ENCODE data around the gene KXD1.
"Not testable (repeated sequence)": the region's sequence is repeated elsewhere in the genome, so short reads cannot be mapped to it uniquely, and the experiment has no call there.

Gene KXD1

GRCh38 chr19:18521692-18522123, 36.0 kb upstream of the KXD1 start, which contains the start of gene ELL:
Gene ELL (minus strand): TSS chr19:18522070. CDS start chr19:18522055, 15 bp downstream.
- WGBS: under 1% methylated on average over 52 of the region's 52 CpGs

GRCh38 chr19:18522124-18522861, 35.4 kb upstream of the KXD1 start:
- H3K27ac ChIP-seq (ENCODE audit: low read depth, low read length): 0 out of 2 replicates have a peak overlapping the region, but pooled peaks have one; percentile 52
- peak overlapping the region; percentile 54 for H3K9ac ChIP-seq (ENCODE audit: low read depth, low read length)
- H3K4me3 ChIP-seq (ENCODE audit: low read length): peak overlapping the region; percentile 100
- under 1% methylated on average over 50 of the region's 51 CpGs for WGBS
- peaks cover 5% of the 10 kb centered on the region for H3K4me1 ChIP-seq (ENCODE audit: insufficient read depth, low read length)
- no peaks in the 10 kb centered on the region for H3K27me3 ChIP-seq (ENCODE audit: insufficient read depth, low read length)
- no peaks in the 10 kb centered on the region for H3K36me3 ChIP-seq (ENCODE audit: insufficient read depth, low read length)
- no peaks in the 10 kb centered on the region for H3K9me3 ChIP-seq (ENCODE audit: insufficient read depth, low read depth, low read length)

More at GRCh38 chr19:18521692-18522123, 36.0 kb upstream of the KXD1 start, which contains the start of gene ELL:
- no peaks in the 10 kb centered on the region for H3K27me3 ChIP-seq (ENCODE audit: insufficient read depth, low read length)
- H3K36me3 ChIP-seq (ENCODE audit: insufficient read depth, low read length): no peaks in the 10 kb centered on the region
- H3K4me3 ChIP-seq (ENCODE audit: low read length): peak within 1 kb of the TSS; percentile 100
- no peaks in the 10 kb centered on the region for H3K9me3 ChIP-seq (ENCODE audit: insufficient read depth, low read depth, low read length)
- H3K9ac ChIP-seq (ENCODE audit: low read depth, low read length): peak within 1 kb of the TSS; percentile 94
- H3K4me1 ChIP-seq (ENCODE audit: insufficient read depth, low read length): peaks cover 5% of the 10 kb centered on the region
- H3K27ac ChIP-seq (ENCODE audit: low read depth, low read length): peak within 1 kb of the TSS; percentile 78; the same call in 1 of the 2 replicates

- H3K36me3 ChIP-seq (ENCODE audit: insufficient read depth, low read length); H3K27ac ChIP-seq (ENCODE audit: low read depth, low read length); H3K9me3 ChIP-seq (ENCODE audit: insufficient read depth, low read depth, low read length); H3K4me1 ChIP-seq (ENCODE audit: insufficient read depth, low read length); H3K27me3 ChIP-seq (ENCODE audit: insufficient read depth, low read length): not testable (repeated sequence)
- WGBS: 86% methylated on average over 19 of the region's 19 CpGs
- H3K9ac ChIP-seq (ENCODE audit: low read depth, low read length): peak overlapping the region; percentile 54; the same call in 1 of the 2 replicates
- peak overlapping the region; percentile 36 for H3K4me3 ChIP-seq (ENCODE audit: low read length)
Measured at GRCh38 chr19:18522862-18523440, 34.7 kb upstream of the KXD1 start.

GRCh38 chr19:18523841-18524240, 33.8 kb upstream of the KXD1 start:
- Histone ChIP-seq H3K9ac (ENCODE audit: low read depth, low read length) (no peak overlapping the region), H3K27me3 (ENCODE audit: insufficient read depth, low read length) (no peaks in the 10 kb centered on the region), H3K4me1 (ENCODE audit: insufficient read depth, low read length) (peaks cover 5% of the 10 kb centered on the region), H3K9me3 (ENCODE audit: insufficient read depth, low read depth, low read length) (no peaks in the 10 kb centered on the region), H3K27ac (ENCODE audit: low read depth, low read length) (no peak overlapping the region; the same call in 1 of the 2 replicates), H3K36me3 (ENCODE audit: insufficient read depth, low read length) (no peaks in the 10 kb centered on the region), H3K4me3 (ENCODE audit: low read length) (no peak overlapping the region)
- WGBS: 80% methylated on average over 9 of the region's 9 CpGs

- Histone ChIP-seq H3K9ac (ENCODE audit: low read depth, low read length) (no peak overlapping the region), H3K27ac (ENCODE audit: low read depth, low read length) (no peak overlapping the region), H3K36me3 (ENCODE audit: insufficient read depth, low read length) (peaks cover 3% of the 10 kb centered on the region), H3K9me3 (ENCODE audit: insufficient read depth, low read depth, low read length) (no peaks in the 10 kb centered on the region), H3K4me3 (ENCODE audit: low read length) (no peak overlapping the region), H3K27me3 (ENCODE audit: insufficient read depth, low read length) (no peaks in the 10 kb centered on the region), H3K4me1 (ENCODE audit: insufficient read depth, low read length) (no peaks in the 10 kb centered on the region)
- WGBS: 91% methylated on average over 9 of the region's 9 CpGs
Measured at GRCh38 chr19:18526316-18526715, 31.4 kb upstream of the KXD1 start.

- Histone ChIP-seq H3K27ac (ENCODE audit: low read depth, low read length) (no peak overlapping the region), H3K4me3 (ENCODE audit: low read length) (no peak overlapping the region), H3K36me3 (ENCODE audit: insufficient read depth, low read length) (peaks cover 24% of the 10 kb centered on the region), H3K27me3 (ENCODE audit: insufficient read depth, low read length) (no peaks in the 10 kb centered on the region), H3K4me1 (ENCODE audit: insufficient read depth, low read length) (no peaks in the 10 kb centered on the region), H3K9ac (ENCODE audit: low read depth, low read length) (no peak overlapping the region), H3K9me3 (ENCODE audit: insufficient read depth, low read depth, low read length) (no peaks in the 10 kb centered on the region)
- 89% methylated on average over 7 of the region's 7 CpGs for WGBS
Measured at GRCh38 chr19:18529782-18530181, 27.9 kb upstream of the KXD1 start.

GRCh38 chr19:18531485-18531884, 26.2 kb upstream of the KXD1 start:
- H3K36me3 ChIP-seq (ENCODE audit: insufficient read depth, low read length): peaks cover 40% of the 10 kb centered on the region
- WGBS: 95% methylated on average over 9 of the region's 9 CpGs
- no peaks in the 10 kb centered on the region for H3K27me3 ChIP-seq (ENCODE audit: insufficient read depth, low read length)
- no peaks in the 10 kb centered on the region for H3K9me3 ChIP-seq (ENCODE audit: insufficient read depth, low read depth, low read length)
- H3K4me3 ChIP-seq (ENCODE audit: low read length): no peak overlapping the region
- no peak overlapping the region for H3K9ac ChIP-seq (ENCODE audit: low read depth, low read length)
- H3K27ac ChIP-seq (ENCODE audit: low read depth, low read length): no peak overlapping the region
- H3K4me1 ChIP-seq (ENCODE audit: insufficient read depth, low read length): no peaks in the 10 kb centered on the region

GRCh38 chr19:18532168-18532890, 25.3 kb upstream of the KXD1 start:
- H3K4me3 ChIP-seq (ENCODE audit: low read length): no peak overlapping the region
- no peak overlapping the region for H3K9ac ChIP-seq (ENCODE audit: low read depth, low read length)
- WGBS: 96% methylated on average over 22 of the region's 22 CpGs
- H3K9me3 ChIP-seq (ENCODE audit: insufficient read depth, low read depth, low read length): no peaks in the 10 kb centered on the region
- H3K36me3 ChIP-seq (ENCODE audit: insufficient read depth, low read length): peaks cover 49% of the 10 kb centered on the region
- no peak overlapping the region for H3K27ac ChIP-seq (ENCODE audit: low read depth, low read length)
- H3K27me3 ChIP-seq (ENCODE audit: insufficient read depth, low read length): no peaks in the 10 kb centered on the region
- no peaks in the 10 kb centered on the region for H3K4me1 ChIP-seq (ENCODE audit: insufficient read depth, low read length)

- 92% methylated on average over 4 of the region's 4 CpGs for WGBS
- no peaks in the 10 kb centered on the region for H3K27me3 ChIP-seq (ENCODE audit: insufficient read depth, low read length)
- H3K36me3 ChIP-seq (ENCODE audit: insufficient read depth, low read length): peaks cover 56% of the 10 kb centered on the region
- no peak overlapping the region for H3K27ac ChIP-seq (ENCODE audit: low read depth, low read length)
- no peaks in the 10 kb centered on the region for H3K4me1 ChIP-seq (ENCODE audit: insufficient read depth, low read length)
- H3K4me3 ChIP-seq (ENCODE audit: low read length): no peak overlapping the region
- H3K9ac ChIP-seq (ENCODE audit: low read depth, low read length): no peak overlapping the region
- H3K9me3 ChIP-seq (ENCODE audit: insufficient read depth, low read depth, low read length): no peaks in the 10 kb centered on the region
Measured at GRCh38 chr19:18533058-18533457, 24.6 kb upstream of the KXD1 start.

- H3K36me3 ChIP-seq (ENCODE audit: insufficient read depth, low read length): peaks cover 79% of the 10 kb centered on the region
- H3K9me3 ChIP-seq (ENCODE audit: insufficient read depth, low read depth, low read length): no peaks in the 10 kb centered on the region
- no peak overlapping the region for H3K9ac ChIP-seq (ENCODE audit: low read depth, low read length)
- 95% methylated on average over 10 of the region's 10 CpGs for WGBS
- no peaks in the 10 kb centered on the region for H3K27me3 ChIP-seq (ENCODE audit: insufficient read depth, low read length)
- H3K27ac ChIP-seq (ENCODE audit: low read depth, low read length): no peak overlapping the region
- H3K4me3 ChIP-seq (ENCODE audit: low read length): no peak overlapping the region
- no peaks in the 10 kb centered on the region for H3K4me1 ChIP-seq (ENCODE audit: insufficient read depth, low read length)
Measured at GRCh38 chr19:18536475-18536874, 21.2 kb upstream of the KXD1 start.

GRCh38 chr19:18537431-18537830, 20.2 kb upstream of the KXD1 start:
- no peak overlapping the region for H3K4me3 ChIP-seq (ENCODE audit: low read length)
- no peak overlapping the region for H3K9ac ChIP-seq (ENCODE audit: low read depth, low read length)
- H3K4me1 ChIP-seq (ENCODE audit: insufficient read depth, low read length): no peaks in the 10 kb centered on the region
- peaks cover 76% of the 10 kb centered on the region for H3K36me3 ChIP-seq (ENCODE audit: insufficient read depth, low read length)
- H3K27ac ChIP-seq (ENCODE audit: low read depth, low read length): no peak overlapping the region
- H3K27me3 ChIP-seq (ENCODE audit: insufficient read depth, low read length): no peaks in the 10 kb centered on the region
- 97% methylated on average over 17 of the region's 17 CpGs for WGBS
- no peaks in the 10 kb centered on the region for H3K9me3 ChIP-seq (ENCODE audit: insufficient read depth, low read depth, low read length)
